Adipocyte (in vitro differentiated cells): ENCODE results near the gene RAB6B.

ENCODE experiments used
- DNase-seq: peaks from one replicate; pipeline ENCODE4 v3.0.0-alpha.2; 2015; ENCODE audit warnings: low read depth
- H3K27me3 ChIP-seq: replicated peaks from 2 replicates; pipeline ENCODE4 v1.7.0; 2013; ENCODE audit warnings: mild to moderate bottlenecking, low read length, moderate library complexity; ENCODE audit not compliant: control insufficient read depth, insufficient read depth
- H3K36me3 ChIP-seq: 2 replicates; pipeline ENCODE4 v1.7.0; 2013; ENCODE audit warnings: low read length, mild to moderate bottlenecking, moderate library complexity; ENCODE audit not compliant: control insufficient read depth, insufficient read depth, severe bottlenecking
- H3K4me1 ChIP-seq: 2 replicates; pipeline ENCODE4 v1.7.0; 2013; ENCODE audit warnings: mild to moderate bottlenecking, low read length, moderate library complexity; ENCODE audit not compliant: control insufficient read depth, insufficient read depth
- H3K4me3 ChIP-seq: 2 replicates; pipeline ENCODE4 v1.7.0; 2013; ENCODE audit warnings: mild to moderate bottlenecking, low read length, moderate library complexity
- H3K9ac ChIP-seq: 2 replicates; pipeline ENCODE4 v1.7.0; 2013; ENCODE audit warnings: mild to moderate bottlenecking, low read length, moderate library complexity
- H3K9me3 ChIP-seq: 2 replicates; pipeline ENCODE4 v1.7.0; 2013; ENCODE audit warnings: mild to moderate bottlenecking, low read length, moderate library complexity; ENCODE audit not compliant: control insufficient read depth

RAB6B gene

GRCh38 chr3:133859381-133860234 lies 36.1 kb downstream of the RAB6B start:
- no peaks in the 10 kb centered on the region for H3K36me3 ChIP-seq
- H3K4me3 ChIP-seq = no peak overlapping the region
- H3K9ac ChIP-seq = no peak overlapping the region
- H3K4me1 ChIP-seq = peaks cover 22% of the 10 kb centered on the region
- no peaks in the 10 kb centered on the region for H3K9me3 ChIP-seq
- no peak for DNase-seq
- H3K27me3 ChIP-seq = peaks cover 7% of the 10 kb centered on the region

- H3K4me1 ChIP-seq = peaks cover 40% of the 10 kb centered on the region
- no peaks in the 10 kb centered on the region for H3K9me3 ChIP-seq
- H3K4me3 ChIP-seq = no peak overlapping the region
- H3K36me3 ChIP-seq = no peaks in the 10 kb centered on the region
- H3K27me3 ChIP-seq = no peaks in the 10 kb centered on the region
- H3K9ac ChIP-seq = no peak overlapping the region
- DNase-seq = no peak
Observed at GRCh38 chr3:133857767-133858166, 37.9 kb downstream of the RAB6B start.

GRCh38 chr3:133856316-133856715 lies 39.4 kb downstream of the RAB6B start:
- H3K9ac ChIP-seq = no peak overlapping the region

GRCh38 chr3:133855772-133856171 lies 39.9 kb downstream of the RAB6B start:
- Histone ChIP-seq H3K27me3 (no peaks in the 10 kb centered on the region), H3K4me3 (no peak overlapping the region), H3K4me1 (peaks cover 42% of the 10 kb centered on the region), H3K9ac (no peak overlapping the region), H3K36me3 (no peaks in the 10 kb centered on the region), H3K9me3 (no peaks in the 10 kb centered on the region)
- no peak for DNase-seq

More at GRCh38 chr3:133856316-133856715, 39.4 kb downstream of the RAB6B start:
- H3K4me3 ChIP-seq = no peak overlapping the region
- no peaks in the 10 kb centered on the region for H3K9me3 ChIP-seq
- H3K4me1 ChIP-seq = peaks cover 42% of the 10 kb centered on the region
- H3K36me3 ChIP-seq = no peaks in the 10 kb centered on the region
- H3K27me3 ChIP-seq = no peaks in the 10 kb centered on the region
- DNase-seq = no peak

GRCh38 chr3:133855002-133855370 lies 40.7 kb downstream of the RAB6B start:
- Histone ChIP-seq H3K4me3 (no peak overlapping the region), H3K9me3 (no peaks in the 10 kb centered on the region), H3K27me3 (no peaks in the 10 kb centered on the region), H3K4me1 (peaks cover 42% of the 10 kb centered on the region), H3K9ac (no peak overlapping the region), H3K36me3 (no peaks in the 10 kb centered on the region)
- DNase-seq = no peak

GRCh38 chr3:133854264-133855001 lies 41.2 kb downstream of the RAB6B start:
- Histone ChIP-seq H3K4me1 (peaks cover 44% of the 10 kb centered on the region), H3K4me3 (peak overlapping the region; percentile 15), H3K9me3 (no peaks in the 10 kb centered on the region), H3K9ac (peak overlapping the region; percentile 30), H3K36me3 (no peaks in the 10 kb centered on the region), H3K27me3 (no peaks in the 10 kb centered on the region)
- DNase-seq = no peak

GRCh38 chr3:133853925-133854227 lies 41.8 kb downstream of the RAB6B start:
- Histone ChIP-seq H3K4me1 (peaks cover 50% of the 10 kb centered on the region), H3K9ac (peak overlapping the region; percentile 30), H3K36me3 (no peaks in the 10 kb centered on the region), H3K27me3 (no peaks in the 10 kb centered on the region), H3K4me3 (peak overlapping the region; percentile 15), H3K9me3 (no peaks in the 10 kb centered on the region)
- no peak for DNase-seq

- no peaks in the 10 kb centered on the region for H3K27me3 ChIP-seq
- no peaks in the 10 kb centered on the region for H3K36me3 ChIP-seq
- H3K9ac ChIP-seq = no peak overlapping the region
- H3K9me3 ChIP-seq = no peaks in the 10 kb centered on the region
- peak overlapping the region; percentile 15 for H3K4me3 ChIP-seq
- peaks cover 50% of the 10 kb centered on the region for H3K4me1 ChIP-seq
- no peak for DNase-seq
Observed at GRCh38 chr3:133853063-133853924, 42.4 kb downstream of the RAB6B start.

- Histone ChIP-seq H3K36me3 (no peaks in the 10 kb centered on the region), H3K4me3 (no peak overlapping the region), H3K9me3 (no peaks in the 10 kb centered on the region), H3K27me3 (no peaks in the 10 kb centered on the region), H3K9ac (no peak overlapping the region), H3K4me1 (peaks cover 50% of the 10 kb centered on the region)
- DNase-seq = no peak
Observed at GRCh38 chr3:133851931-133852330, 43.8 kb downstream of the RAB6B start.

GRCh38 chr3:133851266-133851906 lies 44.3 kb downstream of the RAB6B start:
- DNase-seq = no peak
- H3K4me3 ChIP-seq = no peak overlapping the region
- no peak overlapping the region for H3K9ac ChIP-seq
- peaks cover 46% of the 10 kb centered on the region for H3K4me1 ChIP-seq
- no peaks in the 10 kb centered on the region for H3K27me3 ChIP-seq
- H3K9me3 ChIP-seq = no peaks in the 10 kb centered on the region
- no peaks in the 10 kb centered on the region for H3K36me3 ChIP-seq
